ENCODE data around the gene EN1.

The EN1 gene

DNA sequence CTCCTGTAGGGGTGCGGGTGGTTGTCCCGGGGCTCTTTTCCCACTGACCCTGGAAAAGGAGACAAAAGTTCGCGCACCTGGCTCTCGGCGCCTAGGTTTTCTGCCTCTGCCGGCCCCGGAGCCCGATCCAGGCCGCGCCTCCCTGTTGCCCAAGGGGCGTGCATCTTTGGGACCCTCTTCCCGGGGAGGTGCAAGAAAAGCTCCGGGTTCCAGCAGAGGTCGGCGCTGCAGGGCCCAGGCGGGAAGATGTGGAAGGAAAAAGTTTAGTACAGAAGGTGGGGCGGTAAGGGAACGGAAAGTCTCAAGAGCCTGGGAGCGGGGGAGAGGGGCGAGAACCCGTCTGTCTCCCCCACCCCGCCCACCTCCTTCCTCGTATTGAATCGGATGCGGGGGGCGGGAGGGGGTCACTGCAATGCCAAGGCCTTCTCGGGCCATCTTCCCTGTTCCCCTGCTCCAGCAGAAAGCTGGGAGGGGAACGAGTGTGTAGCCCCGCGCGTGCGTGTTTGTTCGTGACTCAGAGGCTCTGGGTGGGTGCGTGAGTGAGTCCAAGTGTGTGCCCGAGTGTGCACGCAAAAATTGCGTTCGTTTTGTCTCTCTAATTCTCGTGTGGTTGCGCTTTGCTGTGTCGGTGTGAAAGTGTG, 6.3 kb upstream of the EN1 start:
- TF ChIP-seq SUZ12 (IDR thresholded peaks at IDR 0.05): no peak
- no peak for TF ChIP-seq ARNT (IDR thresholded peaks at IDR 0.05)
- no peak for TF ChIP-seq FOXM1 (IDR thresholded peaks at IDR 0.05; ENCODE audit: borderline replicate concordance)
- no peak for TF ChIP-seq FOXA1 (IDR thresholded peaks at IDR 0.05)
- TF ChIP-seq, protein P1, sequence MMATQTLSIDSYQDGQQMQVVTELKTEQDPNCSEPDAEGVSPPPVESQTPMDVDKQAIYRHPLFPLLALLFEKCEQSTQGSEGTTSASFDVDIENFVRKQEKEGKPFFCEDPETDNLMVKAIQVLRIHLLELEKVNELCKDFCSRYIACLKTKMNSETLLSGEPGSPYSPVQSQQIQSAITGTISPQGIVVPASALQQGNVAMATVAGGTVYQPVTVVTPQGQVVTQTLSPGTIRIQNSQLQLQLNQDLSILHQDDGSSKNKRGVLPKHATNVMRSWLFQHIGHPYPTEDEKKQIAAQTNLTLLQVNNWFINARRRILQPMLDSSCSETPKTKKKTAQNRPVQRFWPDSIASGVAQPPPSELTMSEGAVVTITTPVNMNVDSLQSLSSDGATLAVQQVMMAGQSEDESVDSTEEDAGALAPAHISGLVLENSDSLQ (IDR thresholded peaks at IDR 0.05): no peak
- no peak for TF ChIP-seq L3MBTL2 (conservative IDR thresholded peaks at IDR 0.05)
- no peak for TF ChIP-seq HDGF (IDR thresholded peaks at IDR 0.05; ENCODE audit: borderline replicate concordance)
- TF ChIP-seq FOXK2 (IDR thresholded peaks at IDR 0.05): no peak
- TF ChIP-seq SP1 (IDR thresholded peaks at IDR 0.05): no peak
- ChIA-PET CTCF (interaction anchor here (1.0 kb wide), 1 partner anchor 482 kb away, joined by 3 read pairs; no protein-coding TSS in a partner anchor), POLR2A (no interaction called here)
- DNase-seq (ENCODE audit: extremely low spot score): no peak

DNA sequence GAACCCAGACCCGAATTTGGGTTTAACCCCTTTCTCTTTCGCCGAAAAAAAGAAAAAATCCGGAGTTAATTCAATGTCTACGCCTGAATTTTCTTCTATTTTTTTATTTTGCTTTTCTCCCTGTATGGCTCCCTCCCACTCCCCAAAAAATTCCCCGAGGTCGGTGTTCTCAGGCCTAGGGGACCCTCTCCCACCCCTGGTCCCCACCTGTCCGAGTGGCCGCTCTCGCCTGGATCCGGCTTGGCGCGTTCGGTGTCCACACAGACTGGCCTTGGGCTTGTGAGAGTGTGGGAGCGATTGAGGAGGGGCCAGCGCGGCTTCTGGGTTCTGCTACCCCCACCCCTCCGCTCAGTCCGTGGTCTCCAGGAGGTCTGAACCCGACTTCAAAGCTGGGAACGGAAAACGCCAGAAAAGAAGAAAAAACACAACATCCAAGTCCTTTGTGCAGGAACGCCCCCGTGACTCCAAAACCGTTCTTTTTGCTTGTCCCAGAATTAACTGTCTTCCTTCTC, 5.7 kb upstream of the EN1 start:
- POLR2A ChIA-PET: no interaction called here
- DNase-seq (ENCODE audit: extremely low spot score): no peak
- TF ChIP-seq ARNT (IDR thresholded peaks at IDR 0.05) (no peak), ELF4 (IDR thresholded peaks at IDR 0.05) (no peak), L3MBTL2 (conservative IDR thresholded peaks at IDR 0.05) (no peak), NFRKB (IDR thresholded peaks at IDR 0.05) (no peak), TARDBP (IDR thresholded peaks at IDR 0.05) (no peak), FOXM1 (IDR thresholded peaks at IDR 0.05; ENCODE audit: borderline replicate concordance) (no peak), CTBP1 (IDR thresholded peaks at IDR 0.05; ENCODE audit: borderline replicate concordance) (no peak), LEF1 (IDR thresholded peaks at IDR 0.05; ENCODE audit: borderline replicate concordance) (no peak), HDGF (IDR thresholded peaks at IDR 0.05; ENCODE audit: borderline replicate concordance) (no peak), FOXA1 (IDR thresholded peaks at IDR 0.05) (no peak)
- TF ChIP-seq, protein P1 (IDR thresholded peaks at IDR 0.05): no peak

DNA sequence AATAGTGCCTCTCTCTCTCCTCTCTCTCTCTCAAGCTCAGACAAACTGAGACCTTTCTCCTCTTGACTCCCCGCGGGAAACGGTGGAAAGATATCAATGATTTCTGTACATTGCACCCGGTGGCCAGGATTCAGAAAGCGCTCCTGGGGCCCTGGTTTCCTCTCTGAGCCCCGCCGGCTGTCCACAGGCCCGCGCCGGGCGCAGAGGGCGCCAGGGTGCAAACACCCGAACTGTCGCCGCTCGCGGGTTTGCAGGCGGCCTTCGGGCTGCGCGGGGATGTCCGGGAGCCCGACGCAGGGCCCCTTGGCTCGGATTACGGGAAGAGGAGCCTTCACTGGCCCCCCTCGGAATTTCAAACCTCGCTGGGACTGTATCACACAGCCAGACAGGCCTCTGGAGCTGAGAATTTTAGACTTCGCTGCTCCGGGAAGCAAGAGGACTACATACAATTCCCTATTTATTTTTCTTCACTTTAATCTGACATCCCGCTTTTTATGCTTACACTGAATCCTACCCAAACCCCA, 5.2 kb upstream of the EN1 start:
- CTCF ChIA-PET: no interaction called here
- POLR2A ChIA-PET: no interaction called here
- DNase-seq (ENCODE audit: extremely low spot score): no peak
- TF ChIP-seq L3MBTL2 (conservative IDR thresholded peaks at IDR 0.05) (no peak), ZNF384 (IDR thresholded peaks at IDR 0.05) (no peak), HDGF (IDR thresholded peaks at IDR 0.05; ENCODE audit: borderline replicate concordance) (no peak), FOXM1 (IDR thresholded peaks at IDR 0.05; ENCODE audit: borderline replicate concordance) (no peak), ELF4 (IDR thresholded peaks at IDR 0.05) (no peak), LEF1 (IDR thresholded peaks at IDR 0.05; ENCODE audit: borderline replicate concordance) (no peak), FOXA1 (IDR thresholded peaks at IDR 0.05) (no peak), BHLHE40 (IDR thresholded peaks at IDR 0.05; ENCODE audit: borderline replicate concordance) (no peak)

More for the DNA sequence above, 5.7 kb upstream of the EN1 start:
- CTCF ChIA-PET: no interaction called here

DNA sequence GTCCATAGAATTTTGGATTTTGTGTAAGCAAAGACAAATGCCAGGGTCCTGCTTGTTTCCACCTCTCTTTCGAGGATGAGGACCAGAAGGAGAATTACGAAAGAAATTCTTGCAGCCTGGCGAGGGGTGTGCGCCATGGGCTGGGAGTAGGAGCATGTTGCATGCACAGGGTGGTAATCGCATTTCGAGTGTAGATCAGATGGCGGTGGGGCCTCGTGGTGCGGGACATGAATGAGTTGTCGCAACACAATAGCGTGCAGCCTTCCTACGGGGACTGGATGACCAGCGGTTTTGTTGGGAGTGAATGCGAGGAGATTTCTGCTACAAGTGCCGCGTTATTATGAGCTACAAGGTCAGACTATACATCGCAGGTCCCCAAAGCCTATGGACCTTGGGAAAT, 4.2 kb upstream of the EN1 start:
- ChIA-PET POLR2A (no interaction called here), CTCF (no interaction called here)
- no peak for TF ChIP-seq BHLHE40 (IDR thresholded peaks at IDR 0.05; ENCODE audit: borderline replicate concordance)
- no peak for TF ChIP-seq L3MBTL2 (conservative IDR thresholded peaks at IDR 0.05)
- no peak for TF ChIP-seq TARDBP (IDR thresholded peaks at IDR 0.05)
- TF ChIP-seq ELF4 (IDR thresholded peaks at IDR 0.05): no peak
- no peak for TF ChIP-seq NFRKB (IDR thresholded peaks at IDR 0.05)
- TF ChIP-seq, protein P1 (IDR thresholded peaks at IDR 0.05): no peak
- TF ChIP-seq LEF1 (IDR thresholded peaks at IDR 0.05; ENCODE audit: borderline replicate concordance): no peak
- no peak for TF ChIP-seq ARNT (IDR thresholded peaks at IDR 0.05)
- no peak for TF ChIP-seq ZNF384 (IDR thresholded peaks at IDR 0.05)
- no peak for TF ChIP-seq FOXM1 (IDR thresholded peaks at IDR 0.05; ENCODE audit: borderline replicate concordance)
- TF ChIP-seq HDGF (IDR thresholded peaks at IDR 0.05; ENCODE audit: borderline replicate concordance): no peak
- no peak for TF ChIP-seq FOXK2 (IDR thresholded peaks at IDR 0.05)
- no peak for TF ChIP-seq CTBP1 (IDR thresholded peaks at IDR 0.05; ENCODE audit: borderline replicate concordance)
- TF ChIP-seq SUZ12 (IDR thresholded peaks at IDR 0.05): no peak
- TF ChIP-seq FOXA1 (IDR thresholded peaks at IDR 0.05): no peak
- no peak for DNase-seq (ENCODE audit: extremely low spot score)

DNA sequence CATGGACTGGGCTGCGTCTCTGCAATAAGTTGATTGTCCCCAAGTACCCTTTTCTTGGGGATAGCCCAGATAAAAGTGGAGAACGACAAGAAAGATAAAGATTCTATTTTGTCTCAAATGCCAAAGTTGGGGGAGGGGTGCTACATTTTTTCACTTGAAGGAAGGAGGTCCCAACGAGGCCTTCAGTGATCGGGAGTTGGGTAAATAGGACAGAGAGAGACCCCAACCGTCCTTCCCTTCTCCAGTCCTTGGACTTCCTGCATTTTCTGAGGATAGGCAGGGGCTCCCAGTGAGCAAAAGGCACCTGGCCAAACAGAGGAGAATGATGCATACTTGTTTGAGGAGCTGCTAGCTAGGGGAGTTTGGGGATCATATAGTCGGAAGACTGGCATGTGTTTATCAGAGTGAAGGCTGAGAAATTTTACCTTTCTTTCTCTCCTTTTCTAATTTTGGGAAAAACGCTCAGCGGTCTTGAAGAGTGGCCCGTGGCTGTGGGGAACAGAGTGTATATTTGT, 3.5 kb upstream of the EN1 start:
- CTCF ChIA-PET: no interaction called here
- no peak for DNase-seq (ENCODE audit: extremely low spot score)
- TF ChIP-seq BHLHE40 (IDR thresholded peaks at IDR 0.05; ENCODE audit: borderline replicate concordance) (no peak), HDGF (IDR thresholded peaks at IDR 0.05; ENCODE audit: borderline replicate concordance) (no peak), SUZ12 (IDR thresholded peaks at IDR 0.05) (no peak), FOXM1 (IDR thresholded peaks at IDR 0.05; ENCODE audit: borderline replicate concordance) (no peak), LEF1 (IDR thresholded peaks at IDR 0.05; ENCODE audit: borderline replicate concordance) (no peak), FOXK2 (IDR thresholded peaks at IDR 0.05) (no peak), ARNT (IDR thresholded peaks at IDR 0.05) (no peak), ZNF384 (IDR thresholded peaks at IDR 0.05) (no peak), NFRKB (IDR thresholded peaks at IDR 0.05) (no peak), FOXA1 (IDR thresholded peaks at IDR 0.05) (no peak), TARDBP (IDR thresholded peaks at IDR 0.05) (no peak), CTBP1 (IDR thresholded peaks at IDR 0.05; ENCODE audit: borderline replicate concordance) (no peak), SP1 (IDR thresholded peaks at IDR 0.05) (no peak)
- TF ChIP-seq, protein P1 (IDR thresholded peaks at IDR 0.05): no peak
- POLR2A ChIA-PET: no interaction called here
